Measurements from ENCODE around the gene SV2C.

Gene SV2C

GRCh38 chr5:76165711-76166374, 82.7 kb downstream of the SV2C start:
- H3K4me1 ChIP-seq (ENCODE audit: control insufficient read depth, insufficient read depth, low read length, unreplicated experiment), result no peaks in the 10 kb centered on the region
- no peak overlapping the region for H3K4me3 ChIP-seq (ENCODE audit: low read depth, low read length)
- no peaks in the 10 kb centered on the region for H3K27me3 ChIP-seq (ENCODE audit: insufficient read depth, low read length)
- no peak overlapping the region for H3K27ac ChIP-seq (ENCODE audit: low read depth, low read length)
- H3K79me2 ChIP-seq (ENCODE audit: control insufficient read depth, insufficient read depth, low read length, unreplicated experiment), result no peaks in the 10 kb centered on the region
- no peak overlapping the region for H2AFZ ChIP-seq (ENCODE audit: low read length, unreplicated experiment)
- H3K36me3 ChIP-seq (ENCODE audit: insufficient read depth, low read length), result no peaks in the 10 kb centered on the region

DNA sequence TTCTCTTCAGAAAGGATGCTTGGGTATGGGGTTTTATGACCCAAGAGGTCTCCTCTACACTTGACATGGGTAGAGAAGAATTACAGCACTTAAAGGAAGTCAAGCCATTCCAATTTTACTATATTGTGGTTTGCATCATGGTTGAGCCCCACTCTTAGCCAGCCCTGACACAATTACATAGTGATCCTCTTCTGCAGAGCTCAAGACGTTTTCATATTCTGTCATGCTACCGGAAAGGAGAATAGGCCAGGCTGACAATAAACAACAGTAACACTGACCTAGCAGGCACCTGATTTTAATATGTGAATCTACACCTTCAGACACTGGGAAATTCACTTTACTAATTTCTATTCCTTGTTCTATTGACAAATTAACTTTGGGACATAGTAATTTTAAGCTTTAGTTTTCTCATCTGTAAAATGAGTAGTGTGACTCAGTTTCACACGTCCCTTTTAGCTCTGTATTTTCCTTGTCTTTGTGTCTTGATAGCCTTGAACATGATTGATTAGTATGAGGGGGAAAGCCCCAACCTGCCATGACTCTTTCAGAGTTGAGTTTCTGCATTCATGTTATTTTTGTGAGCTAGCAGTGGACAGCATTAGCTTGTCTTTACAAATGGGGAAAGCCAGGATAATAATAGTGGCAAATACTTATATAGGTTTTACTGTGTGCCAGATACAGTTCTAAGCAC, 83.8 kb downstream of the SV2C start:
- no peak overlapping the region for H3K27ac ChIP-seq (ENCODE audit: low read depth, low read length)
- H3K36me3 ChIP-seq (ENCODE audit: insufficient read depth, low read length), result no peaks in the 10 kb centered on the region
- no peak overlapping the region for H3K4me3 ChIP-seq (ENCODE audit: low read depth, low read length)
- no peaks in the 10 kb centered on the region for H3K79me2 ChIP-seq (ENCODE audit: control insufficient read depth, insufficient read depth, low read length, unreplicated experiment)
- no peaks in the 10 kb centered on the region for H3K27me3 ChIP-seq (ENCODE audit: insufficient read depth, low read length)
- no peaks in the 10 kb centered on the region for H3K4me1 ChIP-seq (ENCODE audit: control insufficient read depth, insufficient read depth, low read length, unreplicated experiment)
- H2AFZ ChIP-seq (ENCODE audit: low read length, unreplicated experiment), result no peak overlapping the region

DNA sequence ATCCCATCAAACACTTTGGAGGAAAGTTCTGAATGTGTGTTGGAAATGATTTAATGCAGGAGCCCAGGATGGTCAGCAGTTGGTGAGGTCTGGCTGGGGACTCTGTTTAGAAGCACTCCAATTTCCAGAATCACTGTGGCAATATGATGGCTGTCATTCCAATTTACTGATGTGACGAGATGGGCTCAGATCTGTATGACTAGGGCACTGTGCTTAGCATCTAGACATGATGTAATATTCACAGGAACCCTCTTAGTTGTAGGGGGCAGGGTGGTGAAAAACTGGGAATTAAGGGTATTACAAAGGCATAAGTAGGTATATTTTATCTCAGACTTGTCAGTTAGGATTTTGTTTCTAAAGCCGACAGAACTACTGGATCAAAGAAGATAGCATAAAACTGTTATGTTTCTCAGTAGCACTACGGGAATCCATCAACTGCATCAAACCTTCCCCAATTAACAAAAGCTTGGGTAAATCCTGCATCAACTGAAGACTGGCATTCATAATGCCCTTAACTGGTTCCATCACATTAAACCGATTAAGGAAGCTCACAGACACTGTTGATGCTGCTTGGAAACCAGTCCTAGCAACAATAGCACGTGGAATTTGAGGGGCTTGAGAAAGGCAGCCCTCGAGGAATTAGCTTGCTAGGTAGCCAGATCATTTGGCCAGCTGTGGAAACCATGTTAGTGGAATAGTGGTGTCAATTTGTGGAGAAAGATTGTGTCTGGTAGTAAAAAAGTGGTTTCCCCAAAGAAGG, 86.1 kb downstream of the SV2C start:
- H3K27me3 ChIP-seq (ENCODE audit: insufficient read depth, low read length), result no peaks in the 10 kb centered on the region
- no peak overlapping the region for H3K4me3 ChIP-seq (ENCODE audit: low read depth, low read length)
- H3K4me1 ChIP-seq (ENCODE audit: control insufficient read depth, insufficient read depth, low read length, unreplicated experiment), result no peaks in the 10 kb centered on the region
- no peaks in the 10 kb centered on the region for H3K36me3 ChIP-seq (ENCODE audit: insufficient read depth, low read length)
- H3K27ac ChIP-seq (ENCODE audit: low read depth, low read length), result no peak overlapping the region
- H2AFZ ChIP-seq (ENCODE audit: low read length, unreplicated experiment), result no peak overlapping the region
- H3K79me2 ChIP-seq (ENCODE audit: control insufficient read depth, insufficient read depth, low read length, unreplicated experiment), result no peaks in the 10 kb centered on the region

- no peaks in the 10 kb centered on the region for H3K79me2 ChIP-seq (ENCODE audit: control insufficient read depth, insufficient read depth, low read length, unreplicated experiment)
- no peaks in the 10 kb centered on the region for H3K4me1 ChIP-seq (ENCODE audit: control insufficient read depth, insufficient read depth, low read length, unreplicated experiment)
- no peaks in the 10 kb centered on the region for H3K36me3 ChIP-seq (ENCODE audit: insufficient read depth, low read length)
- no peak overlapping the region for H2AFZ ChIP-seq (ENCODE audit: low read length, unreplicated experiment)
- no peak overlapping the region for H3K4me3 ChIP-seq (ENCODE audit: low read depth, low read length)
- H3K27ac ChIP-seq (ENCODE audit: low read depth, low read length), result no peak overlapping the region
- no peaks in the 10 kb centered on the region for H3K27me3 ChIP-seq (ENCODE audit: insufficient read depth, low read length)
Observed at GRCh38 chr5:76174101-76174500, 90.9 kb downstream of the SV2C start.

DNA sequence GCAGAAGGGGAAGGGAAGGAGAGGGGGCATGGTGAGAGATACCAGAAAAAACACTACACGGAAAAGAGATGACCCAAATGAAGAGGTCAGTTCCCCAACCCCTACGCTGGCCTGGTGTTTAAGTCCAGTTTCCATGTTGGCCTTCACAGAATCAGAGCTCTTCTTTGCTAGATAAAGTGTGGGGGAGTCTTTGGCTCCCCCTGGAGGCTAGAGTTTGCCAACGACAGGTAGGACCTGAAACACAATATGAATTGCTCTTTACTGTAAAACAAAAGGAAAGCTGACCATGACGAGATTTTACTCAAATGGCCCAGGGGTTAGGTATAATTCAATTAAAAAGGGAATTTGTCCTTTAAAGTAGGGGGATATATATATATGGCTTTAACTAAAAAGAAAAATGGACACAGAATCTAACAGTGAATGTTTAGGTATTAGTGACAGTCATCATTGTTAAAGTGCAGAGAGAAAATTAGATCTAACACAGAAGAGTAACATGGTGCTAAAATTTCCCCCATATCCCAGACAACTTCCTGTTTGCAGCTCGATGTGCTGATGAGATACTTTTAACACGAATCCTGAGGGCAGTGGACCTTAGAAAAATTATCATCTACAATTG, 92.0 kb downstream of the SV2C start:
- H3K27me3 ChIP-seq (ENCODE audit: insufficient read depth, low read length), result peaks cover 4% of the 10 kb centered on the region
- H3K4me3 ChIP-seq (ENCODE audit: low read depth, low read length), result no peak overlapping the region
- no peaks in the 10 kb centered on the region for H3K4me1 ChIP-seq (ENCODE audit: control insufficient read depth, insufficient read depth, low read length, unreplicated experiment)
- no peaks in the 10 kb centered on the region for H3K36me3 ChIP-seq (ENCODE audit: insufficient read depth, low read length)
- no peak overlapping the region for H3K27ac ChIP-seq (ENCODE audit: low read depth, low read length)
- H3K79me2 ChIP-seq (ENCODE audit: control insufficient read depth, insufficient read depth, low read length, unreplicated experiment), result no peaks in the 10 kb centered on the region
- H2AFZ ChIP-seq (ENCODE audit: low read length, unreplicated experiment), result no peak overlapping the region

GRCh38 chr5:76175821-76176403, 92.7 kb downstream of the SV2C start:
- no peak overlapping the region for H3K27ac ChIP-seq (ENCODE audit: low read depth, low read length)
- peaks cover 5% of the 10 kb centered on the region for H3K27me3 ChIP-seq (ENCODE audit: insufficient read depth, low read length)
- no peak overlapping the region for H3K4me3 ChIP-seq (ENCODE audit: low read depth, low read length)
- H3K79me2 ChIP-seq (ENCODE audit: control insufficient read depth, insufficient read depth, low read length, unreplicated experiment), result no peaks in the 10 kb centered on the region
- H3K36me3 ChIP-seq (ENCODE audit: insufficient read depth, low read length), result no peaks in the 10 kb centered on the region
- no peak overlapping the region for H2AFZ ChIP-seq (ENCODE audit: low read length, unreplicated experiment)
- H3K4me1 ChIP-seq (ENCODE audit: control insufficient read depth, insufficient read depth, low read length, unreplicated experiment), result no peaks in the 10 kb centered on the region

DNA sequence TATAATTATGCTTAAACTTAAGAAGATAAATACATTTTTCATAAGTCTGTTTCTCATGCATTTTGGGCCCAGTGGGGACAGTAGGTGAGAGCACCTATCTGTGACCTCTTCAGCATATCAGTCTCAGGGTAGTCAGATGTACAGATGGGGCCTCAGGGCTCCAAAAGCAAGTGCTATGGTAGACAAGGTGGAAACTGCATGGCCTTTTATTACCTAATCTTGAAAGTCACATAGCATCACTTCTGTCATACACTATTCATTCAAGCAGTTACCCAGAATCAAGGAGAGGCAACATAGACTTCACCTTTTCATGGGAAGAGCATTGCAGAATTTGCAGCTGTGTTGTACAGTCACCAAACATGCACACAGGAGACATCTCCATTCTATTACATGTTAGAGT, 94.8 kb downstream of the SV2C start:
- no peaks in the 10 kb centered on the region for H3K4me1 ChIP-seq (ENCODE audit: control insufficient read depth, insufficient read depth, low read length, unreplicated experiment)
- H3K4me3 ChIP-seq (ENCODE audit: low read depth, low read length), result no peak overlapping the region
- H3K27ac ChIP-seq (ENCODE audit: low read depth, low read length), result no peak overlapping the region
- no peaks in the 10 kb centered on the region for H3K36me3 ChIP-seq (ENCODE audit: insufficient read depth, low read length)
- H3K27me3 ChIP-seq (ENCODE audit: insufficient read depth, low read length), result peaks cover 7% of the 10 kb centered on the region
- H2AFZ ChIP-seq (ENCODE audit: low read length, unreplicated experiment), result no peak overlapping the region
- no peaks in the 10 kb centered on the region for H3K79me2 ChIP-seq (ENCODE audit: control insufficient read depth, insufficient read depth, low read length, unreplicated experiment)

DNA sequence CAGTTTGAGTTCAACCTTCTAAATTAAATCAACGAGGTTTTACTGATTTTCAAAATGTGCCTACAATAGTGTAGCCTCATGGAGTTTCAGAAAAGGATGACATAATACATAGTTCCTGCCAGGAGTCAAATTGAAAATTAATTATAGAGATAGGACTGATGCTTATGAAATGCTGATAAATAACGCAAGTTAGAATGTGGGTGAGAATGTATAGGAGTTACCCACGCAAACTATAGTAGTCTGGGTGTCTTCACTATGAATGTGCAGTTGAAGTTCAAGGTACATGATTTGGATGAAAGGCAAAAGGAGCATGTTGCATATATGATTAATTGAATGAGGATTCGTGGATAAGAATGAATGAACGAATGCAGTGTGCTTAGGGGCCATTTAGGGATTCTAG, 95.7 kb downstream of the SV2C start:
- no peak overlapping the region for H3K27ac ChIP-seq (ENCODE audit: low read depth, low read length)
- H3K36me3 ChIP-seq (ENCODE audit: insufficient read depth, low read length), result no peaks in the 10 kb centered on the region
- no peak overlapping the region for H3K4me3 ChIP-seq (ENCODE audit: low read depth, low read length)
- no peaks in the 10 kb centered on the region for H3K79me2 ChIP-seq (ENCODE audit: control insufficient read depth, insufficient read depth, low read length, unreplicated experiment)
- no peaks in the 10 kb centered on the region for H3K4me1 ChIP-seq (ENCODE audit: control insufficient read depth, insufficient read depth, low read length, unreplicated experiment)
- H3K27me3 ChIP-seq (ENCODE audit: insufficient read depth, low read length), result peaks cover 7% of the 10 kb centered on the region
- no peak overlapping the region for H2AFZ ChIP-seq (ENCODE audit: low read length, unreplicated experiment)

DNA sequence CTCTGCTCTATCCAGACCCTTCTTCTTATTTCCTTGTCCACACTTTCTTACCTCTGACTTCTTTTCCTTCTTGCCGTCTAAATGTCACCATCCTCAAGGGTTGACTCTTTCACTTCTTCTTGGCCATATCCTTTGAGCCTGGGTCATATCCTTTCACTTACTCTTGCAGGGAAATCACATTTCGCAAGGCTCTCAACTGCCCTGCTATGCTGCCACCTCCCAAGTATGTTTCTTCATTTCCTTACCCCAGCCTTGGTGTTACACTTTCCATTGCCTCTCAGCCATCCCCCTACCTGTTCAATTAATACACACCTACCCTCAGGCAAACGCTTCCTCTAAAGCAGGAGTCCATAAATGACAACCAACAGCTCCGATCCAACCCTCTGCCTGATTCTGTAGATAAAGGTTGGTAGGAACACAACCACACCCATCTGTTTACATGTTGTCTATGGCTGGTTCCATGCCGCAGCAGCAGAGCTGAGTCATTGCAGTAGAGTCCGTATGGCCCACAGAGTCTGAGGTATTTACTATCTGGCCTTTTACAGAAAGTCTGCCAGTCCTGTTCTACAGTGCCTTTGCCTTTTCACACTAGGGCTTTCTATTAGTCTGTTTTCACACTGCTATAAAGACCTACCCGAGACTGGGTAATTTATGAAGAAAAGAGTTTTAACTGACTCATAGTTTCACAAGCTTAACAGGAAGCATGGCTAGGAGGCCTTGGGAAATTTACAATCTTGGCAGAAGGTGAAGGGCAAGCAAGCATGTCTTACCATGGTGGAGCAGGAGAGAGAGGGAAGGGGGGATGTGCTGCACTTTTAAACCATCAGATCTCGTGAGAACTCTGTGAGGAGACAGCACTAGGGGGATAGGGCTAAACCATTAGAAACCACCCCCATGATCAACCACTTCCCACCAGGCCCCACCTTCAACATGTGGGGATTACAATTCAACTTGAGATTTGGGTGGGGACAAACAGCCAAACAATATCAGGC, 97.9 kb downstream of the SV2C start:
- Histone ChIP-seq H3K4me1 (ENCODE audit: control insufficient read depth, insufficient read depth, low read length, unreplicated experiment) (no peaks in the 10 kb centered on the region), H3K4me3 (ENCODE audit: low read depth, low read length) (no peak overlapping the region), H3K27me3 (ENCODE audit: insufficient read depth, low read length) (peaks cover 7% of the 10 kb centered on the region), H3K79me2 (ENCODE audit: control insufficient read depth, insufficient read depth, low read length, unreplicated experiment) (no peaks in the 10 kb centered on the region), H3K27ac (ENCODE audit: low read depth, low read length) (no peak overlapping the region), H3K36me3 (ENCODE audit: insufficient read depth, low read length) (no peaks in the 10 kb centered on the region), H2AFZ (ENCODE audit: low read length, unreplicated experiment) (no peak overlapping the region)
